Ascending aorta (tissue), 2 donors: ENCODE data around the gene STAP2. TPM values are rescaled to one million over a fixed set of nuclear protein-coding genes. Genes with fewer than 3 reads are reported as not detected.

Source experiments
- DNase-seq, 2 donors: peaks; one replicate each; pipeline ENCODE4 v3.0.0-alpha.2; 2019; ENCODE audit warnings: low spot score in 2 of 2
- H3K27ac ChIP-seq, 2 donors: fragments of 200-600 bp; sonication (generic); one replicate each; pipeline ENCODE4 v1.5.1; 2016 to 2017; ENCODE audit warnings: mild to moderate bottlenecking in 1 of 2
- H3K27me3 ChIP-seq: fragments of 200-600 bp; sonication (generic); one replicate; pipeline ENCODE4 v1.5.1; 2017
- H3K36me3 ChIP-seq, 2 donors: fragments of 200-600 bp; sonication (generic); one replicate each; pipeline ENCODE4 v1.5.1; 2016
- H3K4me1 ChIP-seq, 2 donors: fragments of 200-600 bp; sonication (generic); one replicate each; pipeline ENCODE4 v1.5.1; 2016 to 2017; ENCODE audit warnings: mild to moderate bottlenecking in 1 of 2
- H3K4me3 ChIP-seq, 2 donors: fragments of 200-600 bp; sonication (generic); one replicate each; pipeline ENCODE4 v1.5.1; 2016 to 2017; ENCODE audit warnings: mild to moderate bottlenecking in 1 of 2
- H3K9me3 ChIP-seq, 2 donors: fragments of 200-600 bp; sonication (generic); one replicate each; pipeline ENCODE4 v1.5.1; 2016
- CTCF ChIP-seq, 3 experiments: fragments of 200-600 bp in 2 of 3; fragments of 450-650 bp in 1 of 3; sonication (generic) in 2 of 3; IDR thresholded peaks; one replicate each; pipeline ENCODE4 v1.5.1; 2016 to 2019; ENCODE audit warnings: antibody characterized with exemption in 3 of 3, mild to moderate bottlenecking in 1 of 3, moderate library complexity in 1 of 3
- intact Hi-C: fragments of 100-400 bp; cut with DNase I; formaldehyde crosslinking; loops from one replicate; pipeline ENCODE4 v1.15.1; 2023
- total RNA-seq: library from RNA; depleted of rRNA; stranded (reverse); fragments of >200 nt; gene quantifications from one replicate; pipeline ENCODE4 v1.1.0, GENCODE V29; 2016

Gene STAP2
- total RNA-seq, 1 donor from 2014 or later: 6.6 TPM

GRCh38 chr19:4379383-4380253 is 41.0 kb upstream of the STAP2 start:
- H3K4me1 ChIP-seq: peaks cover 29 to 43% of the 10 kb centered on the region in 2 donors
- no peak for DNase-seq
- H3K4me3 ChIP-seq: no peak overlapping the region
- H3K27ac ChIP-seq: peak overlapping the region in 1 of 2 donors; percentile 15
- H3K9me3 ChIP-seq: no peaks in the 10 kb centered on the region
- no peaks in the 10 kb centered on the region for H3K36me3 ChIP-seq
- no peak for TF ChIP-seq CTCF (IDR thresholded peaks at IDR 0.05)
- intact Hi-C loops: no loop called here
- H3K27me3 ChIP-seq: no peaks in the 10 kb centered on the region

DNA sequence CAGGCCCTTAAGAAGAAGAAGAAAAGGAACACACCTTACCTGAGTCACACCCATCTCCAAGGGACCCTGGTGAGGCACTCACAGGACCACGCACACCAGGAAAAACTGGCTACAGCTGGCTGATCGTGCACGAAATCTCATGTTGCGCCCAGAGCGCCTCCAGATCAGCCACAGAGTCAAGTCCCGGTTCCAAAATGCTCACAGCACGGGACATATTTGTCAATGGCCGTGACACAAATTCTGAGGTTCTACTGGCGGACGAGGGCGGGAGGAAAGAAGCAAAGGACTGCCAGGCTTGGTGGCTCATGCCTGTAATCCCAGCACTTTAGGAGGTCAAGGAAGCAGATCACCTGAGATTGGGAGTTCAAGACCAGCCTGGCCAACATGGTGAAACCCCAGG is 40.3 kb upstream of the STAP2 start:
- no peaks in the 10 kb centered on the region for H3K9me3 ChIP-seq
- no peaks in the 10 kb centered on the region for H3K27me3 ChIP-seq
- intact Hi-C loops: no loop called here
- H3K27ac ChIP-seq: no peak overlapping the region
- H3K4me1 ChIP-seq: peaks cover 36 to 51% of the 10 kb centered on the region in 2 donors
- no peak for TF ChIP-seq CTCF (IDR thresholded peaks at IDR 0.05)
- no peaks in the 10 kb centered on the region for H3K36me3 ChIP-seq
- H3K4me3 ChIP-seq: no peak overlapping the region
- no peak for DNase-seq

- Histone ChIP-seq H3K27me3 (no peaks in the 10 kb centered on the region), H3K9me3 (no peaks in the 10 kb centered on the region), H3K36me3 (no peaks in the 10 kb centered on the region), H3K4me1 (peaks cover 53 to 68% of the 10 kb centered on the region in 2 donors), H3K27ac (peak overlapping the region; percentile 91 to 98), H3K4me3 (no peak overlapping the region)
- no peak for TF ChIP-seq CTCF (IDR thresholded peaks at IDR 0.05)
- intact Hi-C loops: loop anchor here (2.0 kb wide), 1 partner anchor 14 kb away; no protein-coding TSS in a partner anchor
- no peak for DNase-seq
Measured at GRCh38 chr19:4376991-4377781, 38.6 kb upstream of the STAP2 start.

DNA sequence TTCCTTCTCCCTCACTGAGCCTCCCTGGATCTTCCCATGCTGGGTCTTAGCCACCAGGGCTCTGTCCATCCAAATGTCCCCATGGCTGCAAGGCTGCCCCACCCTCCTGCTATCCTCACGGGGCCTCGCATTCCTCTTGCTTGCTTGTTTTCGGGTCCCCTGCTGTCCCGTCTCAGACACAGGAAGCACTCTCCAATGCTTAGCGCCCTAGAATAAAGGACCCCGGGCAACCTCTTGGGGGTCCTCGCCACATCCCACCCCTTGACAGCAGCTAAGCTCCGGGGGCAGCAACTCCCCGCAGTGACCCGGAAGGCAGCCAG is 38.0 kb upstream of the STAP2 start:
- Histone ChIP-seq H3K27ac (peak overlapping the region; percentile 91 to 98), H3K36me3 (no peaks in the 10 kb centered on the region), H3K4me3 (no peak overlapping the region), H3K4me1 (peaks cover 56 to 73% of the 10 kb centered on the region in 2 donors), H3K9me3 (no peaks in the 10 kb centered on the region), H3K27me3 (no peaks in the 10 kb centered on the region)
- DNase-seq: no peak
- intact Hi-C loops: loop anchor here (2.0 kb wide), 1 partner anchor 14 kb away; no protein-coding TSS in a partner anchor
- no peak for TF ChIP-seq CTCF (IDR thresholded peaks at IDR 0.05)

GRCh38 chr19:4376028-4376670 is 37.5 kb upstream of the STAP2 start:
- peaks cover 58 to 78% of the 10 kb centered on the region in 2 donors for H3K4me1 ChIP-seq
- intact Hi-C loops: loop anchor here (2.0 kb wide), 1 partner anchor 15 kb away; no protein-coding TSS in a partner anchor
- DNase-seq: no peak

More at GRCh38 chr19:4376028-4376670, 37.5 kb upstream of the STAP2 start:
- Histone ChIP-seq H3K9me3 (no peaks in the 10 kb centered on the region), H3K4me3 (peak overlapping the region in 1 of 2 donors; percentile 16), H3K36me3 (no peaks in the 10 kb centered on the region), H3K27me3 (no peaks in the 10 kb centered on the region), H3K27ac (peak overlapping the region; percentile 91 to 98)
- TF ChIP-seq CTCF (IDR thresholded peaks at IDR 0.05): no peak
